ENCODE data around the gene PPIL1. TPM values are rescaled to one million over a fixed set of nuclear protein-coding genes. Genes with fewer than 3 reads are reported as not detected.

PPIL1 gene
- total and polyA plus RNA-seq, 4 donors = 15.8 to 23.9 (median 20.3) TPM

- DNase-seq (ENCODE audit: low spot score) = no peak
- no peak for TF ChIP-seq YY1 (IDR thresholded peaks at IDR 0.05)
- TF ChIP-seq FOXA2 (IDR thresholded peaks at IDR 0.05) = no peak
- TF ChIP-seq HNF4A (conservative IDR thresholded peaks at IDR 0.05) = no peak
- no peak for TF ChIP-seq JUND (IDR thresholded peaks at IDR 0.05)
- no peak for TF ChIP-seq NR2F2 (IDR thresholded peaks at IDR 0.05)
- TF ChIP-seq GABPA (IDR thresholded peaks at IDR 0.05 in 1 of 2, conservative IDR thresholded peaks at IDR 0.05 in 1 of 2) = no peak
- TF ChIP-seq ATF3 (IDR thresholded peaks at IDR 0.05) = no peak
- TF ChIP-seq HNF4G (IDR thresholded peaks at IDR 0.05) = no peak
- no peak for TF ChIP-seq CTCF (IDR thresholded peaks at IDR 0.05; ENCODE audit: low read depth, low read length, missing input control)
- TF ChIP-seq FOXA1 (IDR thresholded peaks at IDR 0.05) = no peak
- TF ChIP-seq REST (IDR thresholded peaks at IDR 0.05) = no peak
- TF ChIP-seq MAX (IDR thresholded peaks at IDR 0.05) = no peak
- TF ChIP-seq TAF1 (conservative IDR thresholded peaks at IDR 0.05) = no peak
- H3K9me3 ChIP-seq (ENCODE audit: control insufficient read depth in 4 of 4, low read length in 3 of 4) = no peaks in the 10 kb centered on the region
- no peak overlapping the region for H3K27ac ChIP-seq (ENCODE audit: low read depth in 1 of 2, low read length in 2 of 2)
- peaks cover 0 to under 1% (median 0%) of the 10 kb centered on the region in 4 donors for H3K27me3 ChIP-seq (ENCODE audit: control insufficient read depth in 4 of 4, insufficient read depth in 4 of 4, low read length in 3 of 4)
- no peaks in the 10 kb centered on the region for H3K36me3 ChIP-seq (ENCODE audit: control insufficient read depth in 4 of 4, insufficient read depth in 3 of 4, low read depth in 1 of 4, low read length in 3 of 4)
- H3K9ac ChIP-seq (ENCODE audit: low read depth in 1 of 2, low read length in 2 of 2) = no peak overlapping the region
- H3K4me1 ChIP-seq (ENCODE audit: control insufficient read depth in 4 of 4, insufficient read depth in 4 of 4, low read length in 3 of 4) = peaks cover 0 to 10% (median 5%) of the 10 kb centered on the region in 4 donors
- WGBS = 99% methylated on average over 4 of the region's 4 CpGs
- H3K4me3 ChIP-seq (ENCODE audit: low read depth in 1 of 3, low read length in 3 of 3) = no peak overlapping the region
Observed at GRCh38 chr6:36845233-36845632, 29.4 kb downstream of the PPIL1 start.

DNA sequence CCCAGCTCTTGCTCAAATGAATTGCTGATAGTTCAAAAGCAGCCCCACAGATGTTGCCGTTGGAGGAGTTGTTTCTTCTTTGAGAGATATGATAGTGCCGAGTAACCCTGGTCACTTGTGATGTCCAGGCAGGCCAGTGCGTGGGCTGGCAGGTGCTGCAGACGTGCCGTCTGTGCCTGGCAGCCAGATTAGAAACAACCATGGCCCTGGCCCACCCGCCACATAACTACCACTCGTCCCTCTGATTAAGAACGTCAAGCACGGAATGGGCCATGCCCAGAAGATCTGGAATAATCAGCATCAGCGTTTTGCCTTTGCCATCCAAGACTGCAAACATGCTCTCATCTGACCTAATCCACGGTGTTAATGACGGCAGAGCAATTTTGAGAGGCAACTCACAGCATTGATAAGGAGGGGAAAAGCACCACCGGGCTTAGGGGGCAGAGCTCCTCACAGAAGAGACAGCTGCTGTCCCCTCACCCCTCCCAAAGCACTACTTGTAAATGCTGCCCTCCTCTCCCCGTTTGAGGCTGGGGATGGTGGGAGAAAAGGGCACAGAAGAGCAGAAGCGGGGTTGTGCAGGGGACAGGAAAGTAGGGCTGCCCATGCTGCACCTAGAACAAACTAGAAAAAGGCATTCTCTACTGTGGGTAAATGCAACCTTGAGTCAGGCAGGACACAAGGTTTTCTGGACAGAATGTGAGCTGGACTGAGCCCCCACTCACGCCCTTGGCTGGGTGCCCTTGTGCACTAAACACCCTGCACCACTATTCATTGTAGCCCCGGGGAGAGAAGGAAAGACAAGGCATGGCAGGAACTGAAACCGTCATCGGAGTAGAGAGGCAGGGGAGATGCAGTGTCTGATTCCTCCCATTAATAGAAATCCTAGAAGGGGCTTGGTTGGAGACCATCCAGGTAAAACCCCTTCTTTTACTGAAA is 30.1 kb downstream of the PPIL1 start:
- Histone ChIP-seq H3K9ac (ENCODE audit: low read depth in 1 of 2, low read length in 2 of 2) (no peak overlapping the region), H3K36me3 (ENCODE audit: control insufficient read depth in 4 of 4, insufficient read depth in 3 of 4, low read depth in 1 of 4, low read length in 3 of 4) (no peaks in the 10 kb centered on the region), H3K4me1 (ENCODE audit: control insufficient read depth in 4 of 4, insufficient read depth in 4 of 4, low read length in 3 of 4) (peaks cover 6 to 13% (median 9%) of the 10 kb centered on the region in 4 donors), H3K27me3 (ENCODE audit: control insufficient read depth in 4 of 4, insufficient read depth in 4 of 4, low read length in 3 of 4) (peaks cover 0 to 2% (median 0%) of the 10 kb centered on the region in 4 donors), H3K4me3 (ENCODE audit: low read depth in 1 of 3, low read length in 3 of 3) (no peak overlapping the region), H3K9me3 (ENCODE audit: control insufficient read depth in 4 of 4, low read length in 3 of 4) (no peaks in the 10 kb centered on the region), H3K27ac (ENCODE audit: low read depth in 1 of 2, low read length in 2 of 2) (no peak overlapping the region)
- 78% methylated on average over 19 of the region's 19 CpGs for WGBS
- DNase-seq (ENCODE audit: low spot score) = no peak
- TF ChIP-seq FOXA2 (IDR thresholded peaks at IDR 0.05) (no peak), RXRA (IDR thresholded peaks at IDR 0.05) (no peak), HNF4G (IDR thresholded peaks at IDR 0.05) (no peak), ATF3 (IDR thresholded peaks at IDR 0.05) (no peak), SP1 (IDR thresholded peaks at IDR 0.05) (no peak), MAX (IDR thresholded peaks at IDR 0.05) (no peak), HNF4A (conservative IDR thresholded peaks at IDR 0.05) (no peak), NR2F2 (IDR thresholded peaks at IDR 0.05) (no peak), RAD21 (IDR thresholded peaks at IDR 0.05) (no peak), JUND (IDR thresholded peaks at IDR 0.05) (no peak), FOXA1 (IDR thresholded peaks at IDR 0.05) (no peak), TAF1 (conservative IDR thresholded peaks at IDR 0.05) (no peak), YY1 (IDR thresholded peaks at IDR 0.05) (no peak), EGR1 (IDR thresholded peaks at IDR 0.05; ENCODE audit: low read depth in 2 of 2) (no peak), CTCF (IDR thresholded peaks at IDR 0.05; ENCODE audit: low read depth, low read length, missing input control) (no peak), GABPA (IDR thresholded peaks at IDR 0.05 in 1 of 2, conservative IDR thresholded peaks at IDR 0.05 in 1 of 2) (no peak)

Data from liver (tissue), 9 donors.